COR-L47 (cell line): ENCODE results near the gene NAA80.
A peak's percentile ranks its signal among the peaks of the same experiment; 100 is the strongest.

ENCODE experiments used
- DNase-seq: peaks from one replicate; lab custom pipeline; 2025; lab: John Stamatoyannopoulos, UW

NAA80 gene

GRCh38 chr3:50255251-50255615 is 44.0 kb downstream of the NAA80 start:
- peak; percentile 83 for DNase-seq

- DNase-seq: peak; percentile 26
Observed at GRCh38 chr3:50254577-50255250, 44.5 kb downstream of the NAA80 start.

- no peak for DNase-seq
Observed at GRCh38 chr3:50251220-50251619, 48.0 kb downstream of the NAA80 start.

GRCh38 chr3:50250514-50250913 is 48.7 kb downstream of the NAA80 start:
- DNase-seq: no peak

- no peak for DNase-seq
Observed at GRCh38 chr3:50249457-50249856, 49.7 kb downstream of the NAA80 start.

GRCh38 chr3:50248387-50248786 is 50.8 kb downstream of the NAA80 start:
- no peak for DNase-seq

- no peak for DNase-seq
Observed at GRCh38 chr3:50246517-50246954, 52.7 kb downstream of the NAA80 start.
